B cell (primary cell): ENCODE results near the gene POMGNT1. TPM values are rescaled to one million over a fixed set of nuclear protein-coding genes. Genes with fewer than 3 reads are reported as not detected.
A peak's percentile ranks its signal among the peaks of the same experiment; 100 is the strongest.
"Not testable (repeated sequence)": the region's sequence is repeated elsewhere in the genome, so short reads cannot be mapped to it uniquely, and the experiment has no call there.

Source experiments
- ATAC-seq: fragments of 200-7000 bp; cut with Tn5 transposase; one replicate; pipeline ENCODE4 v1.10.0; 2021; ENCODE audit warnings: low read depth, mild to moderate bottlenecking, moderate number of reproducible peaks, moderate library complexity
- CTCF ChIA-PET: fragments of 350-600 bp; sonication (Branson Sonifier 250); formaldehyde crosslinking; loops from one replicate; lab custom pipeline; 2021; ENCODE audit warnings: antibody characterized with exemption, inconsistent platforms; lab: Charles Lee
- POLR2A ChIA-PET: fragments of 350-600 bp; sonication (Branson Sonifier 250); formaldehyde crosslinking; loops from one replicate; lab custom pipeline; 2021; ENCODE audit warnings: antibody characterized with exemption; lab: Charles Lee
- DNase-seq: peaks from one replicate; pipeline ENCODE4 v3.0.0; 2013
- H2AFZ ChIP-seq: 2 replicates; pipeline ENCODE4 v1.6.1; 2012; ENCODE audit warnings: mild to moderate bottlenecking, low read depth, low read length; ENCODE audit not compliant: insufficient read depth, poor library complexity, severe bottlenecking
- H3K27ac ChIP-seq, 2 donors: 1 replicate in 1 of 2; 2 replicates in 1 of 2; pipeline ENCODE4 v1.5.1; 2012 to 2013; ENCODE audit warnings: low read length in 2 of 2, mild to moderate bottlenecking in 2 of 2, moderate library complexity in 1 of 2
- H3K27me3 ChIP-seq, 4 experiments: fragments of 200-600 bp in 1 of 4; sonication (generic) in 1 of 4; replicated peaks in 1 of 4; 1 replicate in 2 of 4; 2 replicates in 2 of 4; pipeline versions ENCODE4 v1.6.1 to v1.7.0; 2013 to 2016; ENCODE audit warnings: low read length in 3 of 4, mild to moderate bottlenecking in 2 of 4, mixed read lengths in 1 of 4, moderate library complexity in 1 of 4; ENCODE audit not compliant: insufficient read depth in 4 of 4, control insufficient read depth in 3 of 4; ENCODE audit errors: control extremely low read depth in 1 of 4
- H3K36me3 ChIP-seq, 2 experiments: replicated peaks in 1 of 2; 1 replicate in 1 of 2; 2 replicates in 1 of 2; pipeline versions ENCODE4 v1.6.1 to v1.7.1; 2013; ENCODE audit warnings: low read length in 1 of 2; ENCODE audit not compliant: insufficient read depth in 2 of 2, control insufficient read depth in 1 of 2; ENCODE audit errors: control extremely low read depth in 1 of 2, extremely low read depth in 1 of 2
- H3K4me1 ChIP-seq, 2 donors: fragments of 200-600 bp in 1 of 2; sonication (generic) in 1 of 2; 1 replicate in 1 of 2; 2 replicates in 1 of 2; pipeline versions ENCODE4 v1.5.1 to v1.6.1; 2013 to 2017; ENCODE audit warnings: low read length in 2 of 2; ENCODE audit not compliant: control insufficient read depth in 2 of 2, insufficient read depth in 2 of 2
- H3K4me2 ChIP-seq: replicated peaks from 2 replicates; pipeline ENCODE3; 2012; ENCODE audit warnings: mild to moderate bottlenecking, low read depth, low read length; ENCODE audit not compliant: poor library complexity, severe bottlenecking
- H3K4me3 ChIP-seq, 5 experiments: fragments of 200-600 bp in 1 of 5; sonication (generic) in 1 of 5; 1 replicate in 3 of 5; 2 replicates in 2 of 5; pipeline versions ENCODE4 v1.5.1 to v1.7.0; 2011 to 2016; ENCODE audit warnings: low read length in 4 of 5, mild to moderate bottlenecking in 4 of 5, low read depth in 2 of 5, control low read depth in 1 of 5, moderate library complexity in 1 of 5; ENCODE audit not compliant: insufficient read depth in 1 of 5; ENCODE audit errors: control extremely low read depth in 1 of 5, extremely low read depth in 1 of 5
- H3K79me2 ChIP-seq: fragments of 200-600 bp; sonication (generic); one replicate; pipeline ENCODE4 v1.6.0; 2016; ENCODE audit warnings: low read length; ENCODE audit not compliant: control insufficient read depth, insufficient read depth
- H3K9ac ChIP-seq: fragments of 200-600 bp; sonication (generic); 2 replicates; pipeline ENCODE4 v1.6.1; 2017; ENCODE audit warnings: mild to moderate bottlenecking, low read length, moderate library complexity
- H3K9me3 ChIP-seq, 3 donors: one replicate each; pipeline versions ENCODE4 v1.6.1 to v1.7.1; 2013; ENCODE audit warnings: low read length in 2 of 3; ENCODE audit not compliant: control insufficient read depth in 2 of 3, insufficient read depth in 1 of 3; ENCODE audit errors: control extremely low read depth in 1 of 3
- H4K20me1 ChIP-seq: 2 replicates; pipeline ENCODE4 v1.6.0; 2012; ENCODE audit warnings: mild to moderate bottlenecking, low read length; ENCODE audit not compliant: insufficient read depth, control insufficient read depth, poor library complexity, severe bottlenecking
- H3K27ac Mint-ChIP-seq: one replicate; pipeline ENCODE4 v1.8.0; 2021; ENCODE audit warnings: mixed read lengths
- H3K27me3 Mint-ChIP-seq: one replicate; pipeline ENCODE4 v1.8.0; 2021; ENCODE audit warnings: mixed read lengths
- H3K4me1 Mint-ChIP-seq: one replicate; pipeline ENCODE4 v1.8.0; 2021; ENCODE audit warnings: mixed read lengths
- H3K4me3 Mint-ChIP-seq: one replicate; pipeline ENCODE4 v1.8.0; 2021; ENCODE audit warnings: mixed read lengths
- H3K9me3 Mint-ChIP-seq: one replicate; pipeline ENCODE4 v1.8.0; 2022; ENCODE audit warnings: mixed read lengths; ENCODE audit not compliant: insufficient read depth
- CTCF ChIP-seq: fragments of 200-600 bp; IDR thresholded peaks from one replicate; pipeline ENCODE4 v1.8.0; 2022; ENCODE audit warnings: antibody characterized with exemption, mild to moderate bottlenecking
- EZH2 ChIP-seq: IDR thresholded peaks from 2 replicates; pipeline ENCODE4 v1.6.1; 2012; ENCODE audit warnings: borderline replicate concordance, low read depth, mild to moderate bottlenecking, moderate library complexity, low read length; ENCODE audit not compliant: insufficient read depth, poor library complexity, severe bottlenecking
- WGBS: methylation state at CpG from one replicate; pipeline ENCODE4 v1.1.5; 2013; ENCODE audit warnings: missing lambda C conversion rate; ENCODE audit not compliant: insufficient coverage; 5-methylcytosine and 5-hydroxymethylcytosine counted together
- intact Hi-C: fragments of 100-400 bp; cut with micrococcal nuclease; formaldehyde crosslinking; loops from one replicate; pipeline ENCODE4 v1.10.0; 2022
- polyA plus RNA-seq: library from polyadenylated mRNA; depleted of rRNA; stranded (reverse); fragments of >200 nt; gene quantifications from 2 replicates; pipeline ENCODE4 v1.2.3, GENCODE V29; 2012
- total RNA-seq, 2 donors: library from RNA; stranded (reverse); fragments of 120-200 nt in 1 of 2; gene quantifications; 1 replicate in 1 of 2; 2 replicates in 1 of 2; pipeline versions ENCODE4 v1.2.3 to v1.2.4, GENCODE V29; 2013 to 2022

Gene POMGNT1
- total and polyA plus RNA-seq, 2 donors (not counting 1 experiment from before 2014, with no cell fraction given) = 32.6 to 51.0 TPM

DNA sequence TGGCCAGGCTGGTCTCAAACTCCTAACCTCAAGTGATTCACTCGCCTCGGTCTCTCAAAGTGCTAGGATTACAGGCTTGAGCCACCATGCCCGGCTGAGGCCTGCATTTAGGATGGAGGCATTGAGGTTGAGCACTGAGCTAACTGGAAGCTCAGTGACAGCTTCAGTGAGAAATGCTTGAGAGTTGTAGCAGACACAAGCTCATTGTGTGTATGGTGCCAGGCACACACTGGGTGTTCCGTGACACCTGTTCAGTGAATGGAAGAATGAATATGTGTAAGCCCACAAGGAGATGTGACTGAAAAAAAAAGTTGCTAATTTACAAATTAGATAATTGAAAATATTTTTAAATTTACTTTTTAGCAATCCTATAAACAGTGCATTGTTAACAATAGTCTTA, 26.7 kb upstream of the POMGNT1 start:
- no peak overlapping the region for H3K4me3 Mint-ChIP-seq
- no peak overlapping the region for H3K9ac ChIP-seq
- no peaks in the 10 kb centered on the region for H4K20me1 ChIP-seq
- no peak overlapping the region for H2AFZ ChIP-seq
- H3K9me3 Mint-ChIP-seq = no peaks in the 10 kb centered on the region
- CTCF ChIA-PET = interaction anchor here (0.7 to 3.5 kb wide), 12 partner anchors 8 to 189 kb away, joined by 3 to 52 read pairs (median 6); no protein-coding TSS in a partner anchor
- H3K36me3 ChIP-seq = no peaks in the 10 kb centered on the region
- ATAC-seq (no peak), DNase-seq (no peak)
- H3K4me1 ChIP-seq = peaks cover 0 to 3% of the 10 kb centered on the region in 2 donors
- H3K4me3 ChIP-seq = no peak overlapping the region
- no peak overlapping the region for H3K27ac ChIP-seq
- H3K4me1 Mint-ChIP-seq = peaks cover 1% of the 10 kb centered on the region
- H3K4me2 ChIP-seq = no peak overlapping the region
- POLR2A ChIA-PET = no interaction called here
- no peaks in the 10 kb centered on the region for H3K79me2 ChIP-seq
- H3K9me3 ChIP-seq = no peaks in the 10 kb centered on the region
- H3K27me3 Mint-ChIP-seq = no peaks in the 10 kb centered on the region
- intact Hi-C loops = no loop called here
- no peak overlapping the region for H3K27ac Mint-ChIP-seq
- no peaks in the 10 kb centered on the region for H3K27me3 ChIP-seq
- no peak for TF ChIP-seq CTCF
- TF ChIP-seq EZH2 = no peak
- 92% methylated on average over 3 of the region's 4 CpGs for WGBS

DNA sequence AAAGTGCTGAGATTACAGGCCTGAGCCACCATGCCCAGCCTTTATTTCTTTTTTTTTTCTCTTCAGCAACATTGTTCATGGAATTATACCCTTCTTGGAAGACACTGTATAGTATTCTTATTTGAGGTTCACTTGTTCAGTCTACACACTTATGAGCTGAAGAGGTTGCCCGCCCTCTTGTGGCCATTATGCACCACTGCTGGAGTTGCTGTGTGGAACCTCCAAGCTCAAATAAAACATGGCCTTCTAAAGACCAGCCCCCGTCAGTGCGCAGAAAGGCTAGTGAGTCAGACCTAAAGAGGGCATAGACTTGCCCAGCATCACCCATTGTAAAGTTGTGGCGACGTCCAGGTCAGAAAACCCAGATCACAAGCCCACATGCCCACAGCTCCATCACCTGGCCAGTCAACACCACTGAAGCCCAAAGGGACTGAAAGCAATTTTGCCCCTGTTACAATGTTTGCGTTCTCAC, 25.3 kb upstream of the POMGNT1 start:
- ChIA-PET CTCF (interaction anchor here (0.5 to 3.5 kb wide), 38 partner anchors 8 to 1138 kb away, joined by 3 to 52 read pairs (median 4); partner anchors contain the start of genes LURAP1, PIK3R3 and POMGNT1), POLR2A (no interaction called here)
- TF ChIP-seq CTCF (peak; percentile 84), EZH2 (no peak)
- 27% methylated on average over 5 of the region's 6 CpGs for WGBS
- no peaks in the 10 kb centered on the region for H3K27me3 ChIP-seq
- ATAC-seq = peak; percentile 87
- H3K27ac ChIP-seq = no peak overlapping the region
- no peaks in the 10 kb centered on the region for H4K20me1 ChIP-seq
- Mint-ChIP-seq H3K9me3 (no peaks in the 10 kb centered on the region), H3K4me1 (peaks cover 1% of the 10 kb centered on the region), H3K27me3 (no peaks in the 10 kb centered on the region), H3K27ac (no peak overlapping the region), H3K4me3 (no peak overlapping the region)
- H3K9me3 ChIP-seq = no peaks in the 10 kb centered on the region
- no peaks in the 10 kb centered on the region for H3K79me2 ChIP-seq
- DNase-seq = peak; percentile 80
- H3K4me2 ChIP-seq = no peak overlapping the region
- peak overlapping the region; percentile 66 for H2AFZ ChIP-seq
- H3K36me3 ChIP-seq = no peaks in the 10 kb centered on the region
- H3K4me1 ChIP-seq = peaks cover 0 to 3% of the 10 kb centered on the region in 2 donors
- H3K4me3 ChIP-seq = no peak overlapping the region
- intact Hi-C loops = loop anchor here (1.0 kb wide), 3 partner anchors 44 to 186 kb away; no protein-coding TSS in a partner anchor
- H3K9ac ChIP-seq = no peak overlapping the region

DNA sequence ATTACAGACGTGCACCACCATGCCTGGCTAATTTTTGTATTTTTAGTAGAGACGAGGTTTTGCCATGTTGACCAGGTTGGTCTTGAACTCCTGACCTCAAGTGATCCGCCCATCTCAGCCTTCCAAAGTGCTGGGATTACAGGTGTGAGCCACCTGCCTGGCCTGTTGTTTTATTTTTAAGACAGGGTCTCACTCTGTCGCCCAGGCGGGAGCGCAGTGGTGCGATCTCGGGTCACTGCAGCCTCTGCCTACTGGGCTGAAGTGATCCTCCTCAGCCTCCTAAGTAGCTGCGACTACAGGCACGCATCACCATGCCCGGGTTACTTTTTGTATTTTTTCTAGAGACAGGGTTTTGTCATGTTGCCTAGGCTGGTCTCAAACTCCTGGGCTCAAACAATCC, 24.8 kb upstream of the POMGNT1 start:
- H3K4me1 Mint-ChIP-seq, H3K4me1 ChIP-seq, H3K4me3 Mint-ChIP-seq, H3K27ac Mint-ChIP-seq, H3K9me3 ChIP-seq, POLR2A ChIA-PET, ATAC-seq, H4K20me1 ChIP-seq, H3K27me3 ChIP-seq, H3K4me2 ChIP-seq, H3K79me2 ChIP-seq, H3K4me3 ChIP-seq, H3K9ac ChIP-seq, H3K36me3 ChIP-seq, H3K9me3 Mint-ChIP-seq, H3K27me3 Mint-ChIP-seq, H3K27ac ChIP-seq: not testable (repeated sequence)
- DNase-seq = peak; percentile 18
- CTCF ChIA-PET = interaction anchor here (0.6 to 3.5 kb wide), 26 partner anchors 7 to 1138 kb away, joined by 3 to 52 read pairs (median 6); partner anchors contain the start of genes PIK3R3 and POMGNT1
- intact Hi-C loops = loop anchor here (1.0 kb wide), 3 partner anchors 44 to 186 kb away; no protein-coding TSS in a partner anchor
- peak overlapping the region; percentile 66 for H2AFZ ChIP-seq
- 87% methylated on average over 8 of the region's 11 CpGs for WGBS
